Measurements from ENCODE around the gene TTLL1. TPM values are rescaled to one million over a fixed set of nuclear protein-coding genes. Genes with fewer than 3 reads are reported as not detected.

TTLL1 gene
- total and polyA plus RNA-seq, 2 experiments from 2014 or later = 5.5 to 6.8 TPM

DNA sequence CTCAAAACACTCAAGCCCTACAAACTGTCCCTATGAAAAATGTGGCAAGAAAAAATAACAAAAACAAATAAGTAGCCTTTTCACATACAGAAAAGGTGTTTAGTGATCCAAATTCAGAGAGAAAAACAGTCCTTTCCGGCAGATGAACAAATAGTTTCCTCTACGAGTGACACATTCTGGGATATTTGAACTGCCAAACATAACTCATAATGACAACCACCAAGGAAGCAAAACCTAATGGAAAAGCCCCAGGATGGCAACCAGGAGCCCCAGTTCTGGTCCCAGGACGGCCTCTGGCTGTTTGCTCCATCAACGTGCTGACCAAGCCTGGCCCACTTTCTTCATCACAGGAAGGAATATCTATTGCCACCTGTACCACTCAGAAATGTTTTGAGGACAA lies 80.3 kb downstream of the TTLL1 start:
- peaks cover 53% of the 10 kb centered on the region for H3K4me1 ChIP-seq (ENCODE audit: insufficient read depth)
- H3K36me3 Mint-ChIP-seq (ENCODE audit: low read depth) = no peaks in the 10 kb centered on the region
- peaks cover 80% of the 10 kb centered on the region for H4K20me1 ChIP-seq (replicated peaks; ENCODE audit: insufficient read depth)
- H3K4me2 ChIP-seq = no peak overlapping the region
- H3K27ac ChIP-seq (ENCODE audit: low read depth) = no peak overlapping the region
- TF ChIP-seq, protein P1, sequence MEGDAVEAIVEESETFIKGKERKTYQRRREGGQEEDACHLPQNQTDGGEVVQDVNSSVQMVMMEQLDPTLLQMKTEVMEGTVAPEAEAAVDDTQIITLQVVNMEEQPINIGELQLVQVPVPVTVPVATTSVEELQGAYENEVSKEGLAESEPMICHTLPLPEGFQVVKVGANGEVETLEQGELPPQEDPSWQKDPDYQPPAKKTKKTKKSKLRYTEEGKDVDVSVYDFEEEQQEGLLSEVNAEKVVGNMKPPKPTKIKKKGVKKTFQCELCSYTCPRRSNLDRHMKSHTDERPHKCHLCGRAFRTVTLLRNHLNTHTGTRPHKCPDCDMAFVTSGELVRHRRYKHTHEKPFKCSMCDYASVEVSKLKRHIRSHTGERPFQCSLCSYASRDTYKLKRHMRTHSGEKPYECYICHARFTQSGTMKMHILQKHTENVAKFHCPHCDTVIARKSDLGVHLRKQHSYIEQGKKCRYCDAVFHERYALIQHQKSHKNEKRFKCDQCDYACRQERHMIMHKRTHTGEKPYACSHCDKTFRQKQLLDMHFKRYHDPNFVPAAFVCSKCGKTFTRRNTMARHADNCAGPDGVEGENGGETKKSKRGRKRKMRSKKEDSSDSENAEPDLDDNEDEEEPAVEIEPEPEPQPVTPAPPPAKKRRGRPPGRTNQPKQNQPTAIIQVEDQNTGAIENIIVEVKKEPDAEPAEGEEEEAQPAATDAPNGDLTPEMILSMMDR (conservative IDR thresholded peaks at IDR 0.05; ENCODE audit: low read depth in 2 of 2) = no peak
- TF ChIP-seq, protein P2, sequence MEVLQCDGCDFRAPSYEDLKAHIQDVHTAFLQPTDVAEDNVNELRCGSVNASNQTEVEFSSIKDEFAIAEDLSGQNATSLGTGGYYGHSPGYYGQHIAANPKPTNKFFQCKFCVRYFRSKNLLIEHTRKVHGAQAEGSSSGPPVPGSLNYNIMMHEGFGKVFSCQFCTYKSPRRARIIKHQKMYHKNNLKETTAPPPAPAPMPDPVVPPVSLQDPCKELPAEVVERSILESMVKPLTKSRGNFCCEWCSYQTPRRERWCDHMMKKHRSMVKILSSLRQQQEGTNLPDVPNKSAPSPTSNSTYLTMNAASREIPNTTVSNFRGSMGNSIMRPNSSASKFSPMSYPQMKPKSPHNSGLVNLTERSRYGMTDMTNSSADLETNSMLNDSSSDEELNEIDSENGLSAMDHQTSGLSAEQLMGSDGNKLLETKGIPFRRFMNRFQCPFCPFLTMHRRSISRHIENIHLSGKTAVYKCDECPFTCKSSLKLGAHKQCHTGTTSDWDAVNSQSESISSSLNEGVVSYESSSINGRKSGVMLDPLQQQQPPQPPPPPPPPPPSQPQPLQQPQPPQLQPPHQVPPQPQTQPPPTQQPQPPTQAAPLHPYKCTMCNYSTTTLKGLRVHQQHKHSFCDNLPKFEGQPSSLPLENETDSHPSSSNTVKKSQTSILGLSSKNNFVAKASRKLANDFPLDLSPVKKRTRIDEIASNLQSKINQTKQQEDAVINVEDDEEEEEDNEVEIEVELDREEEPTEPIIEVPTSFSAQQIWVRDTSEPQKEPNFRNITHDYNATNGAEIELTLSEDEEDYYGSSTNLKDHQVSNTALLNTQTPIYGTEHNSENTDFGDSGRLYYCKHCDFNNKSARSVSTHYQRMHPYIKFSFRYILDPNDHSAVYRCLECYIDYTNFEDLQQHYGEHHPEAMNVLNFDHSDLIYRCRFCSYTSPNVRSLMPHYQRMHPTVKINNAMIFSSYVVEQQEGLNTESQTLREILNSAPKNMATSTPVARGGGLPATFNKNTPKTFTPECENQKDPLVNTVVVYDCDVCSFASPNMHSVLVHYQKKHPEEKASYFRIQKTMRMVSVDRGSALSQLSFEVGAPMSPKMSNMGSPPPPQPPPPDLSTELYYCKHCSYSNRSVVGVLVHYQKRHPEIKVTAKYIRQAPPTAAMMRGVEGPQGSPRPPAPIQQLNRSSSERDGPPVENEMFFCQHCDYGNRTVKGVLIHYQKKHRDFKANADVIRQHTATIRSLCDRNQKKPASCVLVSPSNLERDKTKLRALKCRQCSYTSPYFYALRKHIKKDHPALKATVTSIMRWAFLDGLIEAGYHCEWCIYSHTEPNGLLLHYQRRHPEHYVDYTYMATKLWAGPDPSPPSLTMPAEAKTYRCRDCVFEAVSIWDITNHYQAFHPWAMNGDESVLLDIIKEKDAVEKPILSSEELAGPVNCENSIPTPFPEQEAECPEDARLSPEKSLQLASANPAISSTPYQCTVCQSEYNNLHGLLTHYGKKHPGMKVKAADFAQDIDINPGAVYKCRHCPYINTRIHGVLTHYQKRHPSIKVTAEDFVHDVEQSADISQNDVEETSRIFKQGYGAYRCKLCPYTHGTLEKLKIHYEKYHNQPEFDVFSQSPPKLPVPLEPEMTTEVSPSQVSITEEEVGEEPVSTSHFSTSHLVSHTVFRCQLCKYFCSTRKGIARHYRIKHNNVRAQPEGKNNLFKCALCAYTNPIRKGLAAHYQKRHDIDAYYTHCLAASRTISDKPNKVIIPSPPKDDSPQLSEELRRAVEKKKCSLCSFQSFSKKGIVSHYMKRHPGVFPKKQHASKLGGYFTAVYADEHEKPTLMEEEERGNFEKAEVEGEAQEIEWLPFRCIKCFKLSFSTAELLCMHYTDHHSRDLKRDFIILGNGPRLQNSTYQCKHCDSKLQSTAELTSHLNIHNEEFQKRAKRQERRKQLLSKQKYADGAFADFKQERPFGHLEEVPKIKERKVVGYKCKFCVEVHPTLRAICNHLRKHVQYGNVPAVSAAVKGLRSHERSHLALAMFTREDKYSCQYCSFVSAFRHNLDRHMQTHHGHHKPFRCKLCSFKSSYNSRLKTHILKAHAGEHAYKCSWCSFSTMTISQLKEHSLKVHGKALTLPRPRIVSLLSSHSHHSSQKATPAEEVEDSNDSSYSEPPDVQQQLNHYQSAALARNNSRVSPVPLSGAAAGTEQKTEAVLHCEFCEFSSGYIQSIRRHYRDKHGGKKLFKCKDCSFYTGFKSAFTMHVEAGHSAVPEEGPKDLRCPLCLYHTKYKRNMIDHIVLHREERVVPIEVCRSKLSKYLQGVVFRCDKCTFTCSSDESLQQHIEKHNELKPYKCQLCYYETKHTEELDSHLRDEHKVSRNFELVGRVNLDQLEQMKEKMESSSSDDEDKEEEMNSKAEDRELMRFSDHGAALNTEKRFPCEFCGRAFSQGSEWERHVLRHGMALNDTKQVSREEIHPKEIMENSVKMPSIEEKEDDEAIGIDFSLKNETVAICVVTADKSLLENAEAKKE (CRISPR knock-in tag; IDR thresholded peaks at IDR 0.05) = no peak
- TF ChIP-seq JUNB (IDR thresholded peaks at IDR 0.05; ENCODE audit: unreplicated experiment) (no peak), STAT1 (IDR thresholded peaks at IDR 0.05; ENCODE audit: unreplicated experiment) (no peak), CREB1 (CRISPR knock-in tag; IDR thresholded peaks at IDR 0.05; ENCODE audit: low read depth) (no peak), ZNF331 (CRISPR knock-in tag; IDR thresholded peaks at IDR 0.05; ENCODE audit: low read depth) (no peak), ZNF114 (CRISPR knock-in tag; IDR thresholded peaks at IDR 0.05) (no peak), EZH2phosphoT487 (IDR thresholded peaks at IDR 0.05; ENCODE audit: unreplicated experiment) (no peak), EZH2 (IDR thresholded peaks at IDR 0.05; ENCODE audit: low read depth, unreplicated experiment) (no peak), NANOG (IDR thresholded peaks at IDR 0.05; ENCODE audit: borderline replicate concordance) (no peak), POLR2AphosphoS5 (IDR thresholded peaks at IDR 0.05; ENCODE audit: low read depth) (no peak)
- TF ChIP-seq, protein P3, sequence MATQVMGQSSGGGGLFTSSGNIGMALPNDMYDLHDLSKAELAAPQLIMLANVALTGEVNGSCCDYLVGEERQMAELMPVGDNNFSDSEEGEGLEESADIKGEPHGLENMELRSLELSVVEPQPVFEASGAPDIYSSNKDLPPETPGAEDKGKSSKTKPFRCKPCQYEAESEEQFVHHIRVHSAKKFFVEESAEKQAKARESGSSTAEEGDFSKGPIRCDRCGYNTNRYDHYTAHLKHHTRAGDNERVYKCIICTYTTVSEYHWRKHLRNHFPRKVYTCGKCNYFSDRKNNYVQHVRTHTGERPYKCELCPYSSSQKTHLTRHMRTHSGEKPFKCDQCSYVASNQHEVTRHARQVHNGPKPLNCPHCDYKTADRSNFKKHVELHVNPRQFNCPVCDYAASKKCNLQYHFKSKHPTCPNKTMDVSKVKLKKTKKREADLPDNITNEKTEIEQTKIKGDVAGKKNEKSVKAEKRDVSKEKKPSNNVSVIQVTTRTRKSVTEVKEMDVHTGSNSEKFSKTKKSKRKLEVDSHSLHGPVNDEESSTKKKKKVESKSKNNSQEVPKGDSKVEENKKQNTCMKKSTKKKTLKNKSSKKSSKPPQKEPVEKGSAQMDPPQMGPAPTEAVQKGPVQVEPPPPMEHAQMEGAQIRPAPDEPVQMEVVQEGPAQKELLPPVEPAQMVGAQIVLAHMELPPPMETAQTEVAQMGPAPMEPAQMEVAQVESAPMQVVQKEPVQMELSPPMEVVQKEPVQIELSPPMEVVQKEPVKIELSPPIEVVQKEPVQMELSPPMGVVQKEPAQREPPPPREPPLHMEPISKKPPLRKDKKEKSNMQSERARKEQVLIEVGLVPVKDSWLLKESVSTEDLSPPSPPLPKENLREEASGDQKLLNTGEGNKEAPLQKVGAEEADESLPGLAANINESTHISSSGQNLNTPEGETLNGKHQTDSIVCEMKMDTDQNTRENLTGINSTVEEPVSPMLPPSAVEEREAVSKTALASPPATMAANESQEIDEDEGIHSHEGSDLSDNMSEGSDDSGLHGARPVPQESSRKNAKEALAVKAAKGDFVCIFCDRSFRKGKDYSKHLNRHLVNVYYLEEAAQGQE (IDR thresholded peaks at IDR 0.05; ENCODE audit: unreplicated experiment) = no peak
- TF ChIP-seq, protein P4, sequence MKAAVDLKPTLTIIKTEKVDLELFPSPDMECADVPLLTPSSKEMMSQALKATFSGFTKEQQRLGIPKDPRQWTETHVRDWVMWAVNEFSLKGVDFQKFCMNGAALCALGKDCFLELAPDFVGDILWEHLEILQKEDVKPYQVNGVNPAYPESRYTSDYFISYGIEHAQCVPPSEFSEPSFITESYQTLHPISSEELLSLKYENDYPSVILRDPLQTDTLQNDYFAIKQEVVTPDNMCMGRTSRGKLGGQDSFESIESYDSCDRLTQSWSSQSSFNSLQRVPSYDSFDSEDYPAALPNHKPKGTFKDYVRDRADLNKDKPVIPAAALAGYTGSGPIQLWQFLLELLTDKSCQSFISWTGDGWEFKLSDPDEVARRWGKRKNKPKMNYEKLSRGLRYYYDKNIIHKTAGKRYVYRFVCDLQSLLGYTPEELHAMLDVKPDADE (IDR thresholded peaks at IDR 0.05) = no peak
- no peak overlapping the region for H3K4me3 Mint-ChIP-seq
- no peak overlapping the region for H2AFZ ChIP-seq
- H3K9me3 Mint-ChIP-seq = no peaks in the 10 kb centered on the region
- peaks cover 14% of the 10 kb centered on the region for H3K27me3 Mint-ChIP-seq (ENCODE audit: insufficient read depth, low read depth, poor library complexity)
- 0 out of 2 replicates have a peak, but pooled peaks cover 12% of the 10 kb centered on the region for H3F3A ChIP-seq (replicated peaks; ENCODE audit: low read depth)
- H3K4me3 ChIP-seq = no peak overlapping the region
- ATAC-seq (no peak), DNase-seq (ENCODE audit: low spot score) (no peak)
- H3K4me1 Mint-ChIP-seq = peaks cover 58% of the 10 kb centered on the region
- H3K27ac Mint-ChIP-seq = no peak overlapping the region
- no peaks in the 10 kb centered on the region for H3K36me3 ChIP-seq (ENCODE audit: insufficient read depth)
- H3K79me2 ChIP-seq (replicated peaks; ENCODE audit: insufficient read depth) = peaks cover 100% of the 10 kb centered on the region
- H3K9me2 ChIP-seq (ENCODE audit: insufficient read depth) = no peaks in the 10 kb centered on the region
- H3K27me3 ChIP-seq (ENCODE audit: insufficient read depth) = no peaks in the 10 kb centered on the region

All from GM23338 (cell line).